GM18498 (cell line): Measurements from ENCODE around the gene ALKBH6.
"Not testable (repeated sequence)": the region's sequence is repeated elsewhere in the genome, so short reads cannot be mapped to it uniquely, and the experiment has no call there.

Experiments used
- ATAC-seq: cut with Tn5 transposase; IDR thresholded peaks from one replicate; pipeline ENCODE4 v1.9.1; 2021; ENCODE audit warnings: mild to moderate bottlenecking, moderate library complexity; ENCODE audit not compliant: unreplicated experiment

ALKBH6 gene

GRCh38 chr19:36014012-36014924 is at the start of gene ALKBH6:
TSS of gene ALKBH6 (minus strand) at chr19:36014213. CDS start at chr19:36013397, 816 bp downstream.
- peak; percentile 97 for ATAC-seq

DNA sequence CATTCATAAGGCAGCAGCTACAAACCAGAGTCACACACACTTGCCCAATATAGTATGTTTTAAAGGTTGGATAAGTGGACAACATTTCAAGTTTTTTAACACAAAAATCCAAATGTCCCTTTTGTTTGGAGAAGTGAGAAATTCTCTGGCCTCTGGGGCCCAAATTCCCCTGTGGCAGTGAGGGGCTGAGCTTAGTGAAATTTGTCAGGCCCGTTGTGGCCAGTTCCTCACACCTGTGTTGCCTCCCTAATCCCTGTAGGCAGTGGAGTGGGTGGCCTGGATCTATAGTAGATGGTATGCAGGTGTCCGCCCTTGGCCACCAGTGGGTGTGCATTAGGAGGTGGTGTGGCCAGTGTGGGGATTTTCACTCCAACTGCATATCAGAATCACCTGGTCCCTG is 47.4 kb upstream of the ALKBH6 start:
- ATAC-seq: no peak

DNA sequence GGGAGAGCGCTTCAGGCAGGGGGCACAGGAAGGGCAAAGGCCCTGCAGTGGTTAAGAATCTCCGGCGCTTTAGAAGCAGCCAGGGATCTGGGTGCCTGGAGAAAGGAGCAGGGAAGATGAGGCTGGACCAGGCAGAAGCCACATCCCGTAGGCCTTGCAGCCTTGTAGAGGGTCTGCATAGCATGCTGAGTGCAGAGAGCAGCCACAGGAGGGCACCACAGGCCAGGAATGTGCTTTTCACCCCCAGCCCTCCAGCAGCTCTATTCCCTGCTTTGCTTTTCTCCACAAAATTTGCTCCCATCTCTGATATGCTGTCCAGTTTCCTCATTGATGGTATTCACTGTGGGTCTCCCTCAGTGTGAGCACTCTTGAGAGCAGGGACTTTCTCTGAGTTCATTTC is 46.4 kb upstream of the ALKBH6 start:
- ATAC-seq: no peak

- ATAC-seq: no peak
These were observed 45.3 kb upstream of the ALKBH6 start for GRCh38 chr19:36059180-36059910.

- no peak for ATAC-seq
These were observed 44.6 kb upstream of the ALKBH6 start for GRCh38 chr19:36058481-36059179.

DNA sequence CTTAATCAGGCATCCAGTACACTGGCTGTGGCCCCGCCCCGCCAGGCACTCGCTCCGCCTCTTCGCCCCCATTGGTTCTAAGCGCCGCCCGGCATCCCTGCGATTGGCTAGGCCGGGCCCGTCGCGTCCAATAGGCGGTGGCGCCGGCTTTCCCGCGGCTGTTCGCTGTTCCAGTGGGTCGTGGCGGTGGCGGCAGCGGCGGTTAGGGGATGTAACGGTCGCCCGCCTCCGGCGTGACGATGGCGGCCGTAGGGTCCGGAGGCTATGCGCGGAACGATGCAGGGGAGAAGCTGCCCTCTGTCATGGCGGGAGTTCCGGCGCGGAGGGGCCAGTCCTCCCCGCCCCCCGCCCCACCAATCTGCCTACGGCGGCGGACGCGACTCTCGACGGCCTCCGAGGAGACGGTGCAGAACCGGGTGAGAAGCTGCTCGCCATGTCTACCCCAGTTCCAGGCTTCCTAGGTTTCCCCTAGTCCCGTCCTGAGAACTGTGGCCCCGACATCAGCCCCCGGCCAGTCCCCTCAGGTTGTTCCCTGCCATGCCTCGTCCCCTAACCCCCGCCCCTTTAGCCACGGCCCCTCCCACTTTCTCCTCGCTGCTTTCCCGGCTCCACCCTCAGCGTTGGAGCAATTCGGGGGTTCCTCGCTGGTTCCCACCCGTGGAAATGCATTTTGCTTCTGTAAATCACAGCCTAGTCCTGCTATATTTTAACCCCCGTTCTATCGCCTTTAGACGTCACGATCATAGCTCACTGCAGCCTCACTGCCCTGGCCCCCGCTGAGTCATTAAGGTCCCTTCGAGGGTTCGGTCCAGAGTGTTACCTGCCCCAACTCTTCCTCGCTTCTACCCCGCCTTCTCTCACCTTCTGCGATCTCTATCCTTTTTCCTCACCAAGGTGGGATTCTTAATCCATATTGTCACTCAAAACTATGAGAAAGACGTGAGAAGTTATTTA is 41.0 kb upstream of the ALKBH6 start, which contains the start of gene WDR62:
Gene WDR62, plus strand, starts transcription at position 165 of the 954 bp plus-strand sequence. Its CDS starts 75 bp downstream, at position 240.
- peak; percentile 77 for ATAC-seq

DNA sequence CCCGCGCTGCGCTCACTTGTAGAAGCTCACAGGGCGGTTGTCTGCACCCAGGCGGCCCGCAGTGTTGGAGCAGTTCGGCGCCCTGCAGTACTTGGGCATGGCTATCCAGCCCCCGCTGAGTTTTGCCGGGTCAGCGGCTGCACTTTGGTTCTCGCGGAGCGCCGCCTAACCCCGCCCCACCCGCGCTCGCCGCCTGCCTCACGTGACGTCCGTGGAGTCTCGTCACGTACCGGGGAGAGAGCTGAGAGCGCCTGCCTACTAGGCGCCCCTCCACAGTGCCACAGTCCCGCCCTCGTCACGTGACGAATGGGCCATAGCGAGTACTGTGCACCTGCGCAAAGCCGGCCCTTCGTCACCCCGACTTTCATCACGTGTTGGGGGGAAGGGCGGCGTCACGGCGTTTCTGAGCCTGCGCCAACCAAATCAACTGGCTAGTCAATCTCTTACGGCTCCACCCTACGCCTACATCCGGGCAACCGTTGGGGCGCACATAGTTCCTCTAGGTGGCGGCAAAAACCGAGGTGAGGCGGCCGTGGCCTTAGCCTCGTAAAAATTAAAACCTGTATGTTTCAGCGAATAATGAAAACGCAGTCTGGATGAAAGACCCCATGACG is 40.2 kb upstream of the ALKBH6 start, which contains the start of gene THAP8:
Gene THAP8, minus strand, starts transcription at position 167 of the 614 bp plus-strand sequence. Its CDS starts 68 bp downstream, at position 99.
- peak; percentile 81 for ATAC-seq

DNA sequence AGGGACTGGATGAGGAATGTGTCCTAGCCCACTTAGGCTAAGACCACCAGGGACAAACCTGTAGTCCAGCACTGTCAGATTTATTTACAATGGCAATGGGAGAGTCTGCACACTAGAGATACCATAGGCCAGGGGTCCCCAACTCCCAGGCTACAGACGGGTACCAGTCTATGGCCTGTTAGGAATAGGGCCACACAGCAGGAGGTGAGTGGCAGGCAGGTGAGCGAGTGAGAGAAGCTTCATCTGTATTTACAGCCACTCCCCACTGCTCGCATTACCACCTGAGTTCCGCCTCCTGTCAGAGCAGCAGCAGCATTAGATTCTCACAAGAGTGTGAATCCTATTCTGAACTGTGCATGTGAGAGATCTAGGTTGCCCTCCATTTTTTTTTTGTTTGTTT is 37.6 kb upstream of the ALKBH6 start:
- ATAC-seq: no peak

DNA sequence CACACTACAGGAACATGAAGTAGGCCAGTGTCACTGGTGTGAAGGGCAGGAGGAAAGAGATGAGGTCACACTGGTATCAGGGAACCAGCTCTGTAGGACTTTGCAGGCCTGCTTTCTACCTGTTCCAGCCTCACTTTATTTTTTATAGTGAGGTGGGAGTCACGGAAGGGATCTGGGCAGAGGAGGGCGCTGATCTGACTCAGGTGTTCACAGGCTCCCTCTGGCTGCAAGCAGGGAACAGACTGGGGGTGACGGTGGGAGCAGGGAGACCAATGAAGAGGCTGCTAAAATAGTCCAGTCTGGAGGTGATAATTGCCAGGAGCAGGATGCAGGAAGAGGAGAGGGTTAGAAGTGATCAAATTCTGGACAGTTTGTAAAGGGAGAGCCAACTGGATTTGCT is 37.2 kb upstream of the ALKBH6 start:
- ATAC-seq: no peak

DNA sequence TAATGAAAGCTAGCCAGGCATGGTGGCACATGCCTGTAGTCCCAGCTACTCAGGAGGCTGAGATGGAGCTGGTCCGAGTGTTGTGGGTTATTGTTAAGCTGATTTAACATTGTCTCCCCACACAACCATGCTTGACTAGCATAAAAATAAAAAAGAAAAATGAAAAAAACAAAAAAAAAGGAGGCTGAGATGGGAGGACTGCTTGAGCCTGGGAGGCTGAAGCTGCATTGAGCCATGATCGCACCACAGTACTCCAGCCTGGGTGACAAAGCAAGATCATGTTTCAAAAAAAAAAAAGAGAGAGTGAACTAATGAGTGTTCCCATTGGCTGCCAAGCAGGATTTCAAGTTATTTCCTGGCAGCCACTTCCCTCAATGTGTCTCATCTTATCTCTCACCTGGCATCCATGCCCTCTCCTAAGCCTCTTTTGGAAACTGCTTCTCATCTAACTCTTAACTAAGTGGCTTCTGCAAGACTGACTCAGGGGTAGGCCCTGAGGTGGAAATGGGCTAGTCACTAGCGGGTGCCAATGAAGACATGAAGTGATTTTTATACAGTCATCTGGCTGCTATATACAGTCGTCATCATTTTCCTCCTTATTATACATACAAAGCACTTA is 35.2 kb upstream of the ALKBH6 start:
- no peak for ATAC-seq

- ATAC-seq: no peak
These were observed 33.8 kb upstream of the ALKBH6 start for GRCh38 chr19:36047835-36048234.

DNA sequence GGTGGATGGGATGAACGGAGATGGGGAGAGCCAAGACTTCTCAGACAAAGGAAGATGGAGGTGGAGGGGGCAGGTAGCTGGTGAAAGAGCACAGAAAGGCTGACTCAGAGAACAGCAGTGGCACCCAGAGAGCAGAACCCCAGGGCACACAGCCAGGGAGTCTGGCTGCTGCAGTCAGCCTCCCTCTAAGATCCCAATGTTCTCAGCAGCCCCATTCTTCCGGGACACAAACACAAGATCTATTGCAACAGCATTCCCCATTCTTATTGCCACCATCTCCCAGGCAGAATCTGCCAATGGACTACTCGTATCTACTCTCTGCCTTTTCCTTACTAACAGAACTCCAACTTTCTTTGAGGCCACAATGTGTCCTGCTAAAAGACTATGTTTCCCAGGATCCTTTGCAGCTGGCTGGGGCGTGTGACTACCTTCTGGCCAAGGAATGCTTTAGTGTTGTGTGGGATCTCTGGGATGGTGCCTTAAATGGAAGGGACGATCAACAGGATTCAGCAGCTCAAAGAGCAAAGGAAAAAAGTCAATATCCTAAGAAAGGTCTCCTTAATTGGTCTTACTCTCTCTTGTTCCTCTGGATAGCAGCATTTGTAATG is 32.5 kb upstream of the ALKBH6 start:
- no peak for ATAC-seq

DNA sequence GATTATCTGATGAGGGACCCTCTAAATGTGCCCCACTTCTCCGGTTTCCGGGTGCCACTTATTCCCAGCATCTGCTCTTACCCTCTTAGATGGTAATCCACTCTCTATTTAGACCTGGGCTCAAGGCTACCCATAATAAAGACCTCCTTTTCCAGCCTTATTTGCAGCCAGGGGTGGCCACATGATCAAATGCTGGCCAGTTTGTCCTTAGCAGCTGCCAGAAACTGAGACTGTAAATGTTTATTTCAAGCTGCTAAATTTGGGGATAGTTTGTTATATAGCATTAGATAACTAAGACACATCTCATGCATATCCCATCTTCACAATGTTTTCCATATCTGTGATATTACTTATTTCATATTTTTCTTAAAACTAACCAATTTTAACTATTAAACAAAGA is 29.9 kb upstream of the ALKBH6 start:
- ATAC-seq: no peak

DNA sequence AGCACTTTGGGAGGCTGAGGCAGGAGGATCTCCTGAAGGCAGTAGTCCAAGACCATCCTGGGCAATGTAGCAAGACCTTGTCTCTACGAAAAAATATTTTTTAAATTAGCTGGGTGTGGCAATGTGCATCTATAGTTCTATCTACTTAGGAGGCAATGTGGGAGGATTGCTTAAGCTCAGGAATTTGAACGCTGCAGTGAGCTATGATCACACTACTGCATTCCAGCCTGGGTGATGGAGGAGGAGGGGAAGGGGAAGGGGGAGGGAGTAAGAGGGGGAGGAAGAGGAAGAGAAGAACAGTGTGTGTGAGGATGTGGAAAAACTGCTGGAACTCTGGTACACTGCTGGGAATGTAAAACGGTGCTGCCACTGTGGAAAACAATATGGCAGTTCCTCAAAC is 27.8 kb upstream of the ALKBH6 start:
- ATAC-seq: no peak

DNA sequence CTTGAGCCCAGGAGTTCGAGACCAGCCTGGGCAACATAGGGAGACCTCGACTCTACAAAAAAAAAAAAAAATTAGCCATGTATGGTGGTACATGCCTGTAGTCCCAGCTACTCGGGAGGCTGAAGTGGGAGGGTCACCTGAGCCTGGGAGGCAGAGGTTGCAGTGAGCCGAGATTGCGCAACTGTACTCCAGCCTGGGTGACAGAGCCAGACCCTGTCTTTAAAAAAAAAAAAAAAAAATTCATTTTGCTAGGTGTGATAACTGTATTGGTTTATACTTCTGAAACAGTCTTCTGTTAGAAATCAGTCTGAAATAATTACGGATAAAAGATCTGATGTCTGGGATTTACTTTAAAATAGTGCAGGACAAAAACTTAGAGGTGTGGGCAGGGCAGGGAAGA is 27.1 kb upstream of the ALKBH6 start:
- not testable (repeated sequence) for ATAC-seq

DNA sequence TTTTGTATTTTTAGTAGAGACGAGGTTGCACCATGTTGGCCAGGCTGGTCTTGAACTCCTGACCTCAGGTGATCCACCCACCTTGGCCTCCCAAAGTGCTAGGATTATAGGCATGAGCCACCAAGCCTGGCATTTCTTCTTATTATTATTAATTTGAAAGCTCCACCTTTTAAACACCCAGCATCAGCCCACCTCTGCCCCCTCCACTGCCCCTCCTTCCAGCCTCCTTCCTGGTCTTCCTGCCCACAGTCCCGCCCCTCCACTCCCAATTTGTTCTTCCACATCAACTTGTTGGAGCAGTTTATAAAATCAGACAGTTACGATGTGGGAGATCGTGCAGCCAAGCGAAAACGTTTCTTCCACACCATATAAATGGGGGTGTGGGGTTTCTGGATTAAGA is 26.5 kb upstream of the ALKBH6 start:
- no peak for ATAC-seq

GRCh38 chr19:36032251-36033104 is 18.5 kb upstream of the ALKBH6 start, which contains the start of gene CLIP3:
TSS of gene CLIP3 (minus strand) at chr19:36032873. CDS start at chr19:36032357, 516 bp downstream.
- no peak for ATAC-seq

GRCh38 chr19:36031308-36031707 is 17.3 kb upstream of the ALKBH6 start:
- no peak for ATAC-seq
